Fibroblast of skin of abdomen (primary cell): ENCODE data around the gene MRFAP1L1. TPM values are rescaled to one million over a fixed set of nuclear protein-coding genes. Genes with fewer than 3 reads are reported as not detected.
"Not testable (repeated sequence)": the region's sequence is repeated elsewhere in the genome, so short reads cannot be mapped to it uniquely, and the experiment has no call there.

Experiments
- DNase-seq: peaks from one replicate; pipeline ENCODE4 v3.0.0-alpha.2; 2013
- polyA plus RNA-seq, 2 experiments: library from polyadenylated mRNA; unstranded; fragments of 120-200 nt; gene quantifications; one replicate each; pipeline ENCODE4 v1.2.1, GENCODE V29; 2013; ENCODE audit not compliant: insufficient read length in 2 of 2

MRFAP1L1 gene
- polyA plus RNA-seq (2013, experiment 1 of 2; ENCODE audit: insufficient read length), result 59.3 TPM
- 57.4 TPM for polyA plus RNA-seq (2013, experiment 2 of 2; ENCODE audit: insufficient read length)

GRCh38 chr4:6709230-6710114, at the start of gene MRFAP1L1:
MRFAP1L1 (minus strand) TSS chr4:6709865; CDS start chr4:6709629, 236 bp downstream.
- DNase-seq, result peak; percentile 98

GRCh38 chr4:6758728-6759127, 49.1 kb upstream of the MRFAP1L1 start:
- no peak for DNase-seq

DNA sequence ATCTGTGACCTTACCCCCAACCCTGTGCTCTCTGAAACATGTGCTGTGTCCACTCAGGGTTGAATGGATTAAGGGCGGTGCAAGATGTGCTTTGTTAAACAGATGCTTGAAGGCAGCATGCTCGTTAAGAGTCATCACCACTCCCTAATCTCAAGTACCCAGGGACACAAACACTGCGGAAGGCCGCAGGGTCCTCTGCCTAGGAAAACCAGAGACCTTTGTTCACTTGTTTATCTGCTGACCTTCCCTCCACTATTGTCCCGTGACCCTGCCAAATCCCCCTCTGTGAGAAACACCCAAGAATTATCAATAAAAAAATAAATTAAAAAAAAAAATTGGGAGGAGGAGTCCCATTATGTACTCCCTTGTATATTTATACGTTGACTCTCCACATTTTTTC, 46.7 kb upstream of the MRFAP1L1 start:
- not testable (repeated sequence) for DNase-seq

DNA sequence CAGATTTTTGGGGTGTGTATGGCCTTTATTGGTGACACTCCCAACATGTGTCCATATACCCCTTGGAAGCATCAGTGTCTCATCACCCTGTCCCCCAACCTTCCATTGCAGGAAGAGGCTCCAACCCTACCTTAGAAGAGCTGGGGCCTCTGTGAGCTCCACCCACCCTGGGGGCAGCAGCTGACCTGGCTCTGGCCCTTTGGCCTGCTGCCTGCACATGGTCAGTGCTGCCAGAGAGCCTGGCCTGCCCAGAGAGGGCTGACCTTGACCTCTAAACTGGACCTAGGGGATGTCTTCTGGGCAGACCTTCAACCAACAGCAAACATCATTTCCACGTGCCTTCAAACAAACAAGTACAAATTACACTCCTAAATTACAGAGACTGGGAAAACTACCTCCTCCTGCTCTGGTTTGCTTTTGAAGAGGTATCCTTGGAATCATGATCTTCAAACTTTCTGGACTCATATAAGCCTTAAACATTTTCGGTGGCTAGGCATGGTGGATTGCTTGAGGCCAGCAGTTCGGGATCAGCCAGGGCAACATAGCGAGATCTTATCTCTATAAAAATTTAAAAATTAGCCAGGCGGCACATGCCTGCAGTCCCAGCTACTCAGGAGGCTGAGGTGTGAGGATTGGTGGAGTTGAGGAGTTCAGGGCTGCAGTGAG, 45.6 kb upstream of the MRFAP1L1 start:
- no peak for DNase-seq

GRCh38 chr4:6754481-6755087, 44.9 kb upstream of the MRFAP1L1 start:
- DNase-seq, result no peak

GRCh38 chr4:6753891-6754290, 44.2 kb upstream of the MRFAP1L1 start:
- DNase-seq, result no peak

DNA sequence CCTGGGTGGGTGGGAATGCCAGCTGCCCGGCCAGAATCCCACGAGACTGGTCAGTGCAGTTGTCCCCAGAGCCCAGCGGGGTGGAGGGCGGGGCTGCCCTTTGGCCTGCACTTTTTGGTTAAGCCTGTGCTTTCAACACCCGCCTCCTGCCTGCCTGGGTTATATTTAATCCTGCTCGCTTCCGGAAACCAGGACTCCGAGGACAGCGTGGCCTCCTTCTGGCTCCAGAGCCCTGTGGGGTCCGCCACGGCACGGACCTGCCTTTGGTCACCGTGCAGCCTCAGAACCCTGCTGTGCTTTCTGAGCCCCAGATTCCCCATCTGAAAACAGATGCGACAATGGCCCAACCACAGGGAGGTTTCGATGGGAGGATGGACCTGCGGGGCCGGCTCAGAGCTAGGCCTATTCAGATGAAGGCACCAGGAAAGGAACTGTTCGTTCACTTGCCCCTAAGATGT, 43.5 kb upstream of the MRFAP1L1 start:
- DNase-seq, result no peak

DNA sequence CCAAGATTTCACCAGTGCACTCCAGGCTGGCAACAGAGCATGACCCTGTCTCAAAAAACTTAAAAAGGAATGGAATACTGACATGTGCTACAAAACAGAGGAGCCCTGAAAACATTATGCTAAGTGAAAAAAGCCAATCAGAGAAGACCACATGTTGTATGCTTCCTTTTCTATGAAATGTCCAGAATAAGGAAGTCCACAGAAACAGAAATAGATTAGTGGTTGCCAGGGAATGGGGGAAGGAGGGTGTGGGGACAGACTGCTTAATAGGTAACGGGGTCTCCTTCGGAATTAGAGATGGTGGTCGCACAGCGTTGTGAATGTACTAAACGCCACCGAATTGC, 42.8 kb upstream of the MRFAP1L1 start:
- no peak for DNase-seq

- DNase-seq, result no peak
Observed at GRCh38 chr4:6751611-6752485, 42.2 kb upstream of the MRFAP1L1 start.

DNA sequence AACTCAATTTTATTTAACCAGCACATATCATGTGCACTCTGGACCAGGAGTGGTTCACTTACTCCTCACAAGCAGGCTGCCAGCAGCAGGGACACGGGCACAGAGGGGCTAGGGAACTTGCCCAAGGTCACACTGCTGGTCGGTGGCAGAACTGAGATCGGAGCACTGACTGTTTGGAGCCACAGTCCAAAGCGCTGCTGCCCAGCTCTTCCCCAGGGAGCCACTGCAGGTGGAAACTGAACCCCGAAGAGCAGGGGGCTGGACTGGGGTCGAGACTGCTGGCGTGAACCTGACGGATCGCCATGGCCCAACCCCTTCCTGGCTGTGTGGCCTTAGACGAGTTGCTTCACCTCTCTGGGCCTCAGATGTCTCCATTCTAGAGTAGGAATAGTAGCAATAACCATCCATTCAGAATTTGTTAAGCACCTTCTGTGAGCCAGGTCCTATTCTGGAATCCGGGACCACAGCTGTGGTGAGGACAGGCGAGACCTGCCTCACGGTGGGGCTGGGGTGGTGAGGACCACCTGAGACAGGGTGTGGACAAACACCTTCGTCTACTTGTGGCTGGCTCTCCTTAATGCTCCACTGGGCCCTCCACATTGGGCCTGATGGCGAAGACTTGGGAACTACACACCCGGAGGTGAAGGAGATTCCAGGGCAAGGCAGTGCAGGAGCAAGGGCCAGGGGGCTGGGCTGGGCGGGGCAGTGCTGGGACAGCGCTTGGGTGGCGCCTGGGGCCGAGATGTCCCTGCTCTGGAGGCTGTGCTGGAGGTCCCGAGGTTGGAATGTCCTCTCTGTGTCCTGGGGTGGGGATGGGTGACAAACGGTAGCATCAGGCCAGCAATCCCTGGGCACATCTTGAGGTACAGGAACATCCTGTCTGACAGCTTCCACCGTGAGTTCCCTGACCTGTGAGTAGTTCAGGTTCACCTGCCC, 40.9 kb upstream of the MRFAP1L1 start:
- DNase-seq, result no peak

GRCh38 chr4:6749340-6750171, 39.9 kb upstream of the MRFAP1L1 start:
- DNase-seq, result no peak

GRCh38 chr4:6748286-6748685, 38.6 kb upstream of the MRFAP1L1 start:
- DNase-seq, result no peak

- DNase-seq, result no peak
Observed at GRCh38 chr4:6747294-6748051, 37.8 kb upstream of the MRFAP1L1 start.

GRCh38 chr4:6746721-6747293, 37.1 kb upstream of the MRFAP1L1 start:
- no peak for DNase-seq

GRCh38 chr4:6742989-6743388, 33.3 kb upstream of the MRFAP1L1 start:
- no peak for DNase-seq

- DNase-seq, result no peak
Observed at GRCh38 chr4:6742507-6742906, 32.8 kb upstream of the MRFAP1L1 start.

DNA sequence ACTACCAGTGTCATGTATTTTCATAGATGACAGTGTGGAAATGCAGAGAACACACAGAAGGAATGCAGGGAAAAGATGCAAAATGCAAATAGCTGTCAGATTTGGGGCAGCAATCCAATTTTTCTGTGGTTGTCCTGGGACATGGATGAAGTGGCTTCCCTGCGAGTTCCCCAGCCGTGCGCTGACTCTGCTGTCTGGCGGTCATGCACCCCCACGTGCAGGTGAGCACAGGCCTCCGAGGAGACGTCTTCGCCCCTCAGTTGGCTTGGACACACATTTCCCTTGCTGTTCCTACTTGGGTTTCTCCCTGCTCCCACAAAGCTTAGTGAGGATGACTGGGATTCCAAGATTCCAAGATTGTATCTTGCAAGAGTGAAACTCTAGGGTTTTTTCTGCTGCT, 30.7 kb upstream of the MRFAP1L1 start:
- DNase-seq, result no peak

DNA sequence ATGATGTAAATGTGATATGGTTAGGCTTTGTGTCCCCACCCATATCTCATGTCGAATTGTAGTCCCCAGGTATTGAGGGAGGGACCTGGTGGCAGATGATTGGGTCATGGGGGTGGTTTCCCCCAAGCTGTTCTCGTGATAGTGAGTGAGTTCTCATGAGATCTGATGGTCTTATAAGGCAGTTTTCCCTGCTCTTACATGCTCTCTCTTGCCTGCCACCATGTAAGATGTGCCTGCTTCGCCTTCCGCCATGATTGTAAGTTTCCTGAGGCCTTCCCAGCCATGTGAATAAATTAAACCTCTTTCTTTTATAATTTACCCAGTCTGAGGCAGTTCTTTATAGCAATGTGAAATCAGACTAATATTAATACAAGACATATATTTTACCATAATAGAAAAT, 30.3 kb upstream of the MRFAP1L1 start:
- DNase-seq, result no peak

DNA sequence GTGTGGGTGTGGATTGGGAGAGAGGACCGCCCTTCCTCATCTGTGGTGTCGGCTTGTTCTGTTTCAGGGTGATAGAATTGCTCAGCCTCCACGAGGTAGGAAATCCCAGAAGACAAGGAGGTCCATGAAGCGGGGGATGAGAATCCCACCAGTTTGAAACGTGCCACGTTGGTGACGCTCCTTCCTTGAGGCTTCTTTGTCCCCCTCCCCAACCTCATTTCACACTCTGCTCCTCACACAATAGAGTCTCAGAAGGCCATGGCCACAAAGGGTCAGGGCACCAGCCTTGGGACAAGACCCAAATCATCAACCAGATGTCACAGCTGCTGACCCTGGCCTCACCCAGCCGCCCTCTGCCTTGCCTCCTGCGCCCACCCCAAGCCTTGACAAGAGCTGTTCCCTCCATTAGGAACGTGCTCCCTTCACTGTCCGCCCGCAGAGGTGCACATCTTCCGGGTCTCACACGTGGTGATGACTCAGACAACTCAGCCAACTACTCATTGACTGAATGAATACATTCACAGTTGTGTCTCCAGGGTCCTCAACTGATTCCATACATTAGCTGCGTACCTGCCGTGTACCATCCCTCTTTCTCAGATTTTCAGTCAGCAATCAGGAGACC, 24.6 kb upstream of the MRFAP1L1 start:
- no peak for DNase-seq
